ENCODE data around the gene NHLH2.

DNA sequence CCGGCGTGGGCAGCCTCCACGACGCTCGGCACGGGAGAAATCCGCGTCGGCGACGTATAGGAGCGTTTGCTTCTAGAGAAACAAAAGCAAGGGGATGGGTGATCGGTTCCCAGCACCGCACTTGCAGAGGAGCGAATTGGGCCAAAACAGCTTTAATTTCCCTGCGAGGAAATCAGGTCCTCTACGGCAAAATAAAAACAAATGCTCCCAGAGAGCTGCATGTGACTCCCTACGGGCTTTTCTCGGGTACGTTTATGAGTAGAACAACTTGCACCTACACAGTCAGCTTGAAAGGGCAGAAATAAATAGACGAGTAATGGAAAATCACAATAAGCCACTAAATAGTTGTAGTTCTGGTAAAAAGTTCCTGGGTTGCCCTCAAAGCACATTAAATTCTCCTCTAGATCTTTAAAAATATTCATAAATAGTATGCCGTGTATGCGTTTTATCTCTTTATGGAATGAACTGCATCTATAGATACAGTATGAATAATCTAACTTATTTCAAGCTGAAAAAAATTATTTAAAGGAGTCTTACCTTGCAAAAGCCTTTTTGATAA, 1.2 kb downstream of the NHLH2 start:
- TF ChIP-seq, protein P1, sequence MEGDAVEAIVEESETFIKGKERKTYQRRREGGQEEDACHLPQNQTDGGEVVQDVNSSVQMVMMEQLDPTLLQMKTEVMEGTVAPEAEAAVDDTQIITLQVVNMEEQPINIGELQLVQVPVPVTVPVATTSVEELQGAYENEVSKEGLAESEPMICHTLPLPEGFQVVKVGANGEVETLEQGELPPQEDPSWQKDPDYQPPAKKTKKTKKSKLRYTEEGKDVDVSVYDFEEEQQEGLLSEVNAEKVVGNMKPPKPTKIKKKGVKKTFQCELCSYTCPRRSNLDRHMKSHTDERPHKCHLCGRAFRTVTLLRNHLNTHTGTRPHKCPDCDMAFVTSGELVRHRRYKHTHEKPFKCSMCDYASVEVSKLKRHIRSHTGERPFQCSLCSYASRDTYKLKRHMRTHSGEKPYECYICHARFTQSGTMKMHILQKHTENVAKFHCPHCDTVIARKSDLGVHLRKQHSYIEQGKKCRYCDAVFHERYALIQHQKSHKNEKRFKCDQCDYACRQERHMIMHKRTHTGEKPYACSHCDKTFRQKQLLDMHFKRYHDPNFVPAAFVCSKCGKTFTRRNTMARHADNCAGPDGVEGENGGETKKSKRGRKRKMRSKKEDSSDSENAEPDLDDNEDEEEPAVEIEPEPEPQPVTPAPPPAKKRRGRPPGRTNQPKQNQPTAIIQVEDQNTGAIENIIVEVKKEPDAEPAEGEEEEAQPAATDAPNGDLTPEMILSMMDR (IDR thresholded peaks at IDR 0.05): no peak
- no peak for TF ChIP-seq POLR2A (IDR thresholded peaks at IDR 0.05)
- no peak for TF ChIP-seq POLR2AphosphoS5 (IDR thresholded peaks at IDR 0.05)
